ENCODE measurements around the gene COX17.

The COX17 gene

GRCh38 chr3:119657887-119658702 is 19.1 kb downstream of the COX17 start:
- Histone ChIP-seq H3K27ac (ENCODE audit: low read length, poor library complexity, severe bottlenecking) (no peak overlapping the region), H4K91ac (ENCODE audit: low read length) (no peak overlapping the region), H2BK15ac (ENCODE audit: low read depth, poor library complexity, severe bottlenecking) (no peak overlapping the region), H2AK5ac (ENCODE audit: low read length, severe bottlenecking) (no peak overlapping the region), H3K9ac (ENCODE audit: low read length) (no peak overlapping the region), H3K79me1 (replicated peaks; ENCODE audit: low read length, poor library complexity, severe bottlenecking) (no peaks in the 10 kb centered on the region), H3K4me1 (ENCODE audit: control insufficient read depth, insufficient read depth, low read depth, low read length) (no peaks in the 10 kb centered on the region), H3K9me3 (ENCODE audit: control insufficient read depth, low read length) (no peaks in the 10 kb centered on the region), H3K4ac (ENCODE audit: low read depth in 1 of 2, low read length in 2 of 2) (no peak overlapping the region), H2BK5ac (ENCODE audit: low read depth, low read length, poor library complexity, severe bottlenecking) (no peak overlapping the region), H3K18ac (ENCODE audit: low read depth in 1 of 2, low read length in 2 of 2) (no peak overlapping the region), H2BK12ac (ENCODE audit: low read length in 2 of 2) (no peak overlapping the region), H3K36me3 (ENCODE audit: control insufficient read depth in 1 of 2, insufficient read depth in 2 of 2, low read depth in 1 of 2, low read length in 2 of 2) (peaks cover 0 to 4% of the 10 kb centered on the region in 2 experiments), H3K14ac (ENCODE audit: low read length in 2 of 2) (no peak overlapping the region), H4K8ac (ENCODE audit: low read length) (no peak overlapping the region), H3K23ac (ENCODE audit: low read length in 2 of 2) (no peak overlapping the region), H3K27me3 (ENCODE audit: control insufficient read depth in 1 of 2, insufficient read depth in 1 of 2, low read length in 2 of 2) (no peaks in the 10 kb centered on the region), H2BK120ac (ENCODE audit: low read depth, low read length) (no peak overlapping the region), H3K4me2 (ENCODE audit: low read length, poor library complexity, severe bottlenecking) (no peak overlapping the region), H3K4me3 (ENCODE audit: insufficient read depth in 1 of 2, low read depth in 1 of 2, low read length in 2 of 2) (no peak overlapping the region), H2AFZ (ENCODE audit: low read depth, low read length) (no peak overlapping the region)
- no peak for DNase-seq
- 100% methylated on average over 3 of the region's 4 CpGs for WGBS

GRCh38 chr3:119653876-119654275 is 23.3 kb downstream of the COX17 start:
- Histone ChIP-seq H3K27ac (ENCODE audit: low read length, poor library complexity, severe bottlenecking) (no peak overlapping the region), H3K79me1 (replicated peaks; ENCODE audit: low read length, poor library complexity, severe bottlenecking) (no peaks in the 10 kb centered on the region), H3K9me3 (ENCODE audit: control insufficient read depth, low read length) (no peaks in the 10 kb centered on the region), H4K8ac (ENCODE audit: low read length) (no peak overlapping the region), H2AK5ac (ENCODE audit: low read length, severe bottlenecking) (no peak overlapping the region), H2AFZ (ENCODE audit: low read depth, low read length) (no peak overlapping the region), H3K4me1 (ENCODE audit: control insufficient read depth, insufficient read depth, low read depth, low read length) (no peaks in the 10 kb centered on the region), H2BK120ac (ENCODE audit: low read depth, low read length) (no peak overlapping the region), H3K27me3 (ENCODE audit: control insufficient read depth in 1 of 2, insufficient read depth in 1 of 2, low read length in 2 of 2) (no peaks in the 10 kb centered on the region), H2BK12ac (ENCODE audit: low read length in 2 of 2) (no peak overlapping the region), H4K91ac (ENCODE audit: low read length) (no peak overlapping the region), H3K4me2 (ENCODE audit: low read length, poor library complexity, severe bottlenecking) (no peak overlapping the region), H3K36me3 (ENCODE audit: control insufficient read depth in 1 of 2, insufficient read depth in 2 of 2, low read depth in 1 of 2, low read length in 2 of 2) (no peaks in the 10 kb centered on the region), H3K14ac (ENCODE audit: low read length in 2 of 2) (no peak overlapping the region), H3K9ac (ENCODE audit: low read length) (no peak overlapping the region), H3K23ac (ENCODE audit: low read length in 2 of 2) (no peak overlapping the region), H3K4me3 (ENCODE audit: insufficient read depth in 1 of 2, low read depth in 1 of 2, low read length in 2 of 2) (no peak overlapping the region), H2BK5ac (ENCODE audit: low read depth, low read length, poor library complexity, severe bottlenecking) (no peak overlapping the region), H3K18ac (ENCODE audit: low read depth in 1 of 2, low read length in 2 of 2) (no peak overlapping the region), H2BK15ac (ENCODE audit: low read depth, poor library complexity, severe bottlenecking) (no peak overlapping the region), H3K4ac (ENCODE audit: low read depth in 1 of 2, low read length in 2 of 2) (no peak overlapping the region)
- no peak for DNase-seq
- WGBS, result 46% methylated on average over 2 of the region's 2 CpGs

GRCh38 chr3:119652306-119653033 is 24.7 kb downstream of the COX17 start:
- no peak overlapping the region for H3K27ac ChIP-seq (ENCODE audit: low read length, poor library complexity, severe bottlenecking)
- H2AFZ ChIP-seq (ENCODE audit: low read depth, low read length), result no peak overlapping the region
- no peak overlapping the region for H3K18ac ChIP-seq (ENCODE audit: low read depth in 1 of 2, low read length in 2 of 2)
- no peak overlapping the region for H2AK5ac ChIP-seq (ENCODE audit: low read length, severe bottlenecking)
- no peak overlapping the region for H3K4me3 ChIP-seq (ENCODE audit: insufficient read depth in 1 of 2, low read depth in 1 of 2, low read length in 2 of 2)
- no peak overlapping the region for H3K23ac ChIP-seq (ENCODE audit: low read length in 2 of 2)
- no peak overlapping the region for H3K14ac ChIP-seq (ENCODE audit: low read length in 2 of 2)
- H3K27me3 ChIP-seq (ENCODE audit: control insufficient read depth in 1 of 2, insufficient read depth in 1 of 2, low read length in 2 of 2), result no peaks in the 10 kb centered on the region
- no peak overlapping the region for H2BK15ac ChIP-seq (ENCODE audit: low read depth, poor library complexity, severe bottlenecking)
- no peak for DNase-seq
- H2BK120ac ChIP-seq (ENCODE audit: low read depth, low read length), result no peak overlapping the region
- H3K9me3 ChIP-seq (ENCODE audit: control insufficient read depth, low read length), result no peaks in the 10 kb centered on the region
- no peaks in the 10 kb centered on the region for H3K4me1 ChIP-seq (ENCODE audit: control insufficient read depth, insufficient read depth, low read depth, low read length)
- no peaks in the 10 kb centered on the region for H3K79me1 ChIP-seq (replicated peaks; ENCODE audit: low read length, poor library complexity, severe bottlenecking)
- H4K91ac ChIP-seq (ENCODE audit: low read length), result no peak overlapping the region
- no peak overlapping the region for H3K9ac ChIP-seq (ENCODE audit: low read length)
- no peak overlapping the region for H2BK5ac ChIP-seq (ENCODE audit: low read depth, low read length, poor library complexity, severe bottlenecking)
- no peak overlapping the region for H4K8ac ChIP-seq (ENCODE audit: low read length)
- H2BK12ac ChIP-seq (ENCODE audit: low read length in 2 of 2), result no peak overlapping the region
- H3K36me3 ChIP-seq (ENCODE audit: control insufficient read depth in 1 of 2, insufficient read depth in 2 of 2, low read depth in 1 of 2, low read length in 2 of 2), result no peaks in the 10 kb centered on the region
- H3K4me2 ChIP-seq (ENCODE audit: low read length, poor library complexity, severe bottlenecking), result no peak overlapping the region
- 91% methylated on average over 7 of the region's 7 CpGs for WGBS
- no peak overlapping the region for H3K4ac ChIP-seq (ENCODE audit: low read depth in 1 of 2, low read length in 2 of 2)

GRCh38 chr3:119649761-119650160 is 27.4 kb downstream of the COX17 start:
- Histone ChIP-seq H3K4me1 (ENCODE audit: control insufficient read depth, insufficient read depth, low read depth, low read length) (no peaks in the 10 kb centered on the region), H3K14ac (ENCODE audit: low read length in 2 of 2) (no peak overlapping the region), H2BK15ac (ENCODE audit: low read depth, poor library complexity, severe bottlenecking) (no peak overlapping the region), H2BK5ac (ENCODE audit: low read depth, low read length, poor library complexity, severe bottlenecking) (no peak overlapping the region), H3K27ac (ENCODE audit: low read length, poor library complexity, severe bottlenecking) (no peak overlapping the region), H3K36me3 (ENCODE audit: control insufficient read depth in 1 of 2, insufficient read depth in 2 of 2, low read depth in 1 of 2, low read length in 2 of 2) (no peaks in the 10 kb centered on the region), H2AK5ac (ENCODE audit: low read length, severe bottlenecking) (no peak overlapping the region), H4K91ac (ENCODE audit: low read length) (no peak overlapping the region), H3K9me3 (ENCODE audit: control insufficient read depth, low read length) (no peaks in the 10 kb centered on the region), H3K9ac (ENCODE audit: low read length) (no peak overlapping the region), H3K18ac (ENCODE audit: low read depth in 1 of 2, low read length in 2 of 2) (no peak overlapping the region), H3K79me1 (replicated peaks; ENCODE audit: low read length, poor library complexity, severe bottlenecking) (no peaks in the 10 kb centered on the region), H3K27me3 (ENCODE audit: control insufficient read depth in 1 of 2, insufficient read depth in 1 of 2, low read length in 2 of 2) (no peaks in the 10 kb centered on the region), H2AFZ (ENCODE audit: low read depth, low read length) (no peak overlapping the region), H4K8ac (ENCODE audit: low read length) (no peak overlapping the region), H3K4ac (ENCODE audit: low read depth in 1 of 2, low read length in 2 of 2) (no peak overlapping the region), H3K4me2 (ENCODE audit: low read length, poor library complexity, severe bottlenecking) (no peak overlapping the region), H3K23ac (ENCODE audit: low read length in 2 of 2) (no peak overlapping the region), H2BK12ac (ENCODE audit: low read length in 2 of 2) (no peak overlapping the region), H2BK120ac (ENCODE audit: low read depth, low read length) (no peak overlapping the region), H3K4me3 (ENCODE audit: insufficient read depth in 1 of 2, low read depth in 1 of 2, low read length in 2 of 2) (no peak overlapping the region)
- DNase-seq, result no peak
- 89% methylated on average over 2 of the region's 3 CpGs for WGBS

Data from mesenchymal stem cell (in vitro differentiated cells and primary cell).